GM21381 (cell line): ENCODE measurements around the gene ZC3H7B.
"Not testable (repeated sequence)": the region's sequence is repeated elsewhere in the genome, so short reads cannot be mapped to it uniquely, and the experiment has no call there.

Experiments used
- ATAC-seq: cut with Tn5 transposase; IDR thresholded peaks from one replicate; pipeline ENCODE4 v1.9.1; 2021; ENCODE audit warnings: mild to moderate bottlenecking, moderate library complexity; ENCODE audit not compliant: unreplicated experiment

ZC3H7B gene

GRCh38 chr22:41285820-41286638 lies 15.3 kb upstream of the ZC3H7B start, which contains the start of gene RANGAP1:
Gene RANGAP1 (minus strand): TSS chr22:41286187. CDS start chr22:41281044, 5,143 bp downstream.
- ATAC-seq, result peak; percentile 94

- peak; percentile 3 for ATAC-seq
Observed at GRCh38 chr22:41286639-41287091, 14.7 kb upstream of the ZC3H7B start.

GRCh38 chr22:41288245-41288946 lies 12.9 kb upstream of the ZC3H7B start:
- no peak for ATAC-seq

- no peak for ATAC-seq
Observed at GRCh38 chr22:41289671-41290070, 11.7 kb upstream of the ZC3H7B start.

- no peak for ATAC-seq
Observed at GRCh38 chr22:41290262-41291221, 10.8 kb upstream of the ZC3H7B start.

GRCh38 chr22:41294816-41295215 lies 6.5 kb upstream of the ZC3H7B start:
- ATAC-seq, result not testable (repeated sequence)

- no peak for ATAC-seq
Observed at GRCh38 chr22:41296826-41297667, 4.3 kb upstream of the ZC3H7B start.

GRCh38 chr22:41300661-41301060 lies 664 bp upstream of the ZC3H7B start:
- no peak for ATAC-seq

GRCh38 chr22:41302021-41302767 lies 869 bp downstream of the ZC3H7B start:
- ATAC-seq, result no peak

GRCh38 chr22:41302811-41303210 lies 1.5 kb downstream of the ZC3H7B start:
- ATAC-seq, result no peak

- no peak for ATAC-seq
Observed at GRCh38 chr22:41305646-41306045, 4.3 kb downstream of the ZC3H7B start.

- no peak for ATAC-seq
Observed at GRCh38 chr22:41308054-41308453, 6.7 kb downstream of the ZC3H7B start.

GRCh38 chr22:41308544-41308947 lies 7.2 kb downstream of the ZC3H7B start:
- no peak for ATAC-seq

GRCh38 chr22:41310336-41310735 lies 9.0 kb downstream of the ZC3H7B start:
- no peak for ATAC-seq

- no peak for ATAC-seq
Observed at GRCh38 chr22:41311487-41311886, 10.2 kb downstream of the ZC3H7B start.

GRCh38 chr22:41314821-41315220 lies 13.5 kb downstream of the ZC3H7B start:
- no peak for ATAC-seq

- no peak for ATAC-seq
Observed at GRCh38 chr22:41315586-41315985, 14.3 kb downstream of the ZC3H7B start.

GRCh38 chr22:41320416-41321240 lies 19.3 kb downstream of the ZC3H7B start:
- ATAC-seq, result no peak
